ENCODE results near the gene GPR32. TPM values are rescaled to one million over a fixed set of nuclear protein-coding genes. Genes with fewer than 3 reads are reported as not detected.
A peak's percentile ranks its signal among the peaks of the same experiment; 100 is the strongest.

Gene GPR32
- total and polyA plus RNA-seq, 2 of the 8 experiments (the other 6 are each of a cell fraction or from before 2014, with no cell fraction given) = not detected

DNA sequence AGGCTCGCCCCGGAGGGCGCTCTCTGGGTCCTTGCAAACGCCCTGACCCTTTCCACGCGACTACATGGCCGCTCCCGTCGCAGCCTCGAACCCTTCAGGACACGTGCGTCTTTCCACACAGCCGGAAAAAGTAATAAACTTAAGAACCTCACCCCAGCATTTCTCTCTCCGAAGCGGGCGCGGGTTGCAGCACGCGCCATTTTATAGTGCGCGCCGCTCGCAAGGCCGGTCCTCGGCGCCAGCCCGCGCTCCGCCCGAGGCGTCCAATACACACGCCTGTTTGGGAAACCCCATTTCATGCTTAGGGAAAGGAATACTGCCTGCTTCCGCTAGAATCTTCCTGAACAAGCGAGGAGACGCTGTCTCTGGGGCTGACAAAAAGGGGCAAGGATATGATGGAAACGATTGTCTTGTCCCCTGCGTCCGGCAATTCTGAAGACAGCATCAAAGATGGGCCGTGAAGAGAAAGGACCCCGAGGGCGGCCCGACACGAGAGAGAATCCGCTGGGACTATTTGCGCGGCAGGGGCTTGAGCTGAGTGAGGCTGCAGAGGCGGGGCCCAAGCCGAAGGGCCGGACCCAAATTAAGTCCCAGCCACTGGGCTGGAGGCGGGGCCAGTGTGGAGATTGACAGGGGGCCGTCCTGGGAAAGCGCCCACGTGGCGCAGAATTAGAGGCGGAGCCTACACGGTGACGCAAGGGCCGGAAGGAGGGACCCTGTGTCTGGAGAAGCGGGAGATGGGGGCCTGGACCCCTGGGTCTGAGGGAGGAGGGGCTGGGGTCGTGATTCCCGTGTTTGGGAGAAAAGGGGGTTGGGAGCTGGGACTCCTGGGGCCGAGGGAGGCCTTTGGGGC is 34.4 kb downstream of the GPR32 start:
- Histone ChIP-seq H2BK15ac (ENCODE audit: low read length) (peak overlapping the region; percentile 84; the same call in 1 of the 2 replicates), H3K9ac (replicated peaks in 1 of 4; ENCODE audit: extremely low read depth in 1 of 4, low read depth in 3 of 4, low read length in 3 of 4) (peak overlapping the region; percentile 98 to 100 (median 100)), H2BK5ac (ENCODE audit: low read depth, low read length) (peak overlapping the region; percentile 100), H3K14ac (ENCODE audit: insufficient read length) (no peak overlapping the region), H3K4me3 (ENCODE audit: extremely low read depth in 1 of 4, insufficient read depth in 2 of 4, low read depth in 3 of 4, low read length in 4 of 4) (peak overlapping the region; percentile 88 to 99 (median 97)), H3K23ac (ENCODE audit: insufficient read length) (no peak overlapping the region), H4K5ac (ENCODE audit: insufficient read length, low read depth, low read length) (peak overlapping the region; percentile 98), H3K4ac (replicated peaks; ENCODE audit: insufficient read length, low read depth, low read length) (peak overlapping the region; percentile 100), H3K23me2 (ENCODE audit: low read depth, low read length) (peaks cover 12% of the 10 kb centered on the region), H3K4me2 (ENCODE audit: insufficient read depth in 1 of 2, low read depth in 2 of 2, low read length in 2 of 2) (peak overlapping the region; percentile 60 to 89), H4K91ac (replicated peaks; ENCODE audit: insufficient read length, low read length) (peak overlapping the region; percentile 100), H2AK5ac (ENCODE audit: low read depth, low read length) (no peak overlapping the region; the same call in 1 of the 2 replicates), H3K9me3 (ENCODE audit: insufficient read depth in 2 of 2, low read depth in 1 of 2, low read length in 1 of 2) (no peaks in the 10 kb centered on the region), H3K27me3 (replicated peaks in 1 of 4; ENCODE audit: control insufficient read depth in 3 of 4, extremely low read depth in 1 of 4, insufficient read depth in 3 of 4, low read length in 3 of 4) (peaks cover 0 to 4% (median 3%) of the 10 kb centered on the region in 4 experiments; a peak in 3 of 7 replicates), H4K8ac (ENCODE audit: extremely low read depth, insufficient read depth, low read length) (peak overlapping the region; percentile 100), H3K18ac (ENCODE audit: extremely low read depth, low read length) (peak overlapping the region; percentile 99), H3K27ac (ENCODE audit: low read depth, low read length) (peak overlapping the region; percentile 100), H4K20me1 (replicated peaks in 1 of 2; ENCODE audit: control insufficient read depth in 1 of 2, insufficient read depth in 2 of 2, low read length in 2 of 2) (peaks cover 23 to 24% of the 10 kb centered on the region in 2 experiments), H2BK12ac (ENCODE audit: low read depth, low read length) (peak overlapping the region; percentile 100), H3K36me3 (ENCODE audit: control insufficient read depth in 2 of 4, insufficient read depth in 4 of 4, low read length in 3 of 4) (peaks cover 19 to 27% (median 23%) of the 10 kb centered on the region in 4 experiments; a peak in 7 of 8 replicates), H2AFZ (ENCODE audit: low read length) (peak overlapping the region; percentile 99), H3K4me1 (replicated peaks in 1 of 4; ENCODE audit: control insufficient read depth in 3 of 4, insufficient read depth in 4 of 4, low read length in 3 of 4) (peaks cover 0 to 11% (median 5%) of the 10 kb centered on the region in 4 experiments; a peak in 5 of 7 replicates), H2BK120ac (replicated peaks; ENCODE audit: low read depth, low read length) (peak overlapping the region; percentile 99), H3K56ac (replicated peaks; ENCODE audit: insufficient read length, low read depth, low read length) (peak overlapping the region; percentile 99), H3K79me2 (ENCODE audit: control insufficient read depth in 1 of 2, insufficient read depth in 2 of 2, low read length in 2 of 2) (peaks cover 25 to 41% of the 10 kb centered on the region in 2 experiments), H3K79me1 (ENCODE audit: low read depth, low read length) (peaks cover 14% of the 10 kb centered on the region), H2BK20ac (ENCODE audit: low read length) (peak overlapping the region; percentile 67; the same call in 1 of the 2 replicates)
- WGBS, 2 experiments (ENCODE audit: extremely low coverage in 1 of 2, insufficient coverage in 1 of 2, insufficient read length in 1 of 2, insufficient replicate concordance in 2 of 2, low coverage in 1 of 2, low lambda C conversion rate in 2 of 2, missing lambda C conversion rate in 1 of 2) = 2% methylated on average over 60 of the region's 62 CpGs; no CpG with 5 or more reads in 1 of the 2 experiments
- ChIA-PET POLR2A (ENCODE audit: partially characterized antibody) (interaction anchor here (0.6 to 15.0 kb wide), 76 partner anchors 13 to 590 kb away, joined by 3 to 275 read pairs (median 4); partner anchors contain the start of genes ACP4, CLEC11A, JOSD2 and KLK1), CTCF (ENCODE audit: partially characterized antibody) (interaction anchor here (0.9 kb wide), 2 partner anchors 117 to 216 kb away, joined by 3 read pairs; no protein-coding TSS in a partner anchor)
- DNase-seq (ENCODE audit: low read depth in 1 of 2, low spot score in 2 of 2) (peak; percentile 96 to 98), FAIRE-seq (no peak)
- TF ChIP-seq CREB1 (IDR thresholded peaks at IDR 0.05) (peak; percentile 39), SIX5 (IDR thresholded peaks at IDR 0.05; ENCODE audit: low read depth, low read length) (no peak), MAFK (IDR thresholded peaks at IDR 0.05; ENCODE audit: low read depth, low read length) (no peak), EGR1 (IDR thresholded peaks at IDR 0.05; ENCODE audit: borderline replicate concordance, low read depth, low read length) (no peak; the same call in none of the 2 replicates), TBP (IDR thresholded peaks at IDR 0.05; ENCODE audit: low read depth, low read length) (peak; percentile 98), RFX5 (IDR thresholded peaks at IDR 0.05; ENCODE audit: borderline replicate concordance, low read depth, low read length) (no peak), SIN3A (conservative IDR thresholded peaks at IDR 0.05 in 1 of 2, IDR thresholded peaks at IDR 0.05 in 1 of 2; ENCODE audit: low read depth in 1 of 2, low read length in 2 of 2) (0 out of 4 replicates have a peak, but pooled peaks have one; percentile 18 to 22), TAF1 (IDR thresholded peaks at IDR 0.05; ENCODE audit: low read depth, low read length) (peak; percentile 99), POLR2AphosphoS5 (IDR thresholded peaks at IDR 0.05; ENCODE audit: low read depth, low read length) (peak; percentile 98), CBX8 (IDR thresholded peaks at IDR 0.05; ENCODE audit: borderline replicate concordance, low read depth, low read length) (no peak)
